Caco-2 (cell line): Measurements from ENCODE around the gene ACTN4. TPM values are rescaled to one million over a fixed set of nuclear protein-coding genes. Genes with fewer than 3 reads are reported as not detected.
A peak's percentile ranks its signal among the peaks of the same experiment; 100 is the strongest.
"Not testable (repeated sequence)": the region's sequence is repeated elsewhere in the genome, so short reads cannot be mapped to it uniquely, and the experiment has no call there.

Experiments used
- BruUV-seq: library from RNA; stranded (reverse); fragments of 400-500 nt; replicated peaks from 2 replicates; lab custom pipeline; 2021; lab: Mats Ljungman, UMichigan
- CTCF ChIA-PET: fragments of 300-600 bp; sonication (Branson Sonifier 250); formaldehyde crosslinking; loops from one replicate; lab custom pipeline; 2022; ENCODE audit warnings: antibody characterized with exemption; lab: Charles Lee
- POLR2A ChIA-PET: fragments of 300-600 bp; sonication (Branson Sonifier 250); formaldehyde crosslinking; loops from one replicate; lab custom pipeline; 2022; ENCODE audit warnings: antibody characterized with exemption; lab: Charles Lee
- DNase-seq, 2 experiments: peaks; one replicate each; pipeline versions ENCODE4 v3.0.0 to v3.0.0-alpha.2; 2020 to 2022
- H3K27me3 ChIP-seq: replicated peaks from 2 replicates; pipeline ENCODE4 v1.6.0; 2011; ENCODE audit warnings: low read length; ENCODE audit not compliant: control insufficient read depth, insufficient read depth
- H3K36me3 ChIP-seq: 2 replicates; pipeline ENCODE4 v1.5.1; 2011; ENCODE audit warnings: low read length; ENCODE audit not compliant: control insufficient read depth, insufficient read depth
- H3K4me1 ChIP-seq: fragments of 250-450 bp; sonication (Bioruptor Pico); 2 replicates; pipeline ENCODE4 v1.5.1; 2020; ENCODE audit warnings: mild to moderate bottlenecking
- H3K4me3 ChIP-seq: 2 replicates; pipeline ENCODE4 v1.5.1; 2011; ENCODE audit warnings: low read depth, mild to moderate bottlenecking, control low read depth, low read length
- H3K9me3 ChIP-seq: fragments of 250-450 bp; sonication (Bioruptor Pico); 2 replicates; pipeline ENCODE4 v1.5.1; 2020; ENCODE audit warnings: mild to moderate bottlenecking, moderate library complexity
- H3K27ac Mint-ChIP-seq: one replicate; pipeline ENCODE4 v1.8.0; 2022; ENCODE audit warnings: mixed read lengths; ENCODE audit not compliant: unreplicated experiment
- H3K27me3 Mint-ChIP-seq: one replicate; pipeline ENCODE4 v1.8.0; 2022; ENCODE audit warnings: mixed read lengths; ENCODE audit not compliant: insufficient read depth, unreplicated experiment
- H3K36me3 Mint-ChIP-seq: one replicate; pipeline ENCODE4 v1.8.0; 2022; ENCODE audit warnings: mild to moderate bottlenecking, mixed read lengths; ENCODE audit not compliant: insufficient read depth, unreplicated experiment
- H3K4me1 Mint-ChIP-seq: one replicate; pipeline ENCODE4 v1.8.0; 2022; ENCODE audit warnings: low read depth, mixed read lengths; ENCODE audit not compliant: unreplicated experiment
- H3K4me3 Mint-ChIP-seq: one replicate; pipeline ENCODE4 v1.8.0; 2022; ENCODE audit warnings: mild to moderate bottlenecking, moderate library complexity, mixed read lengths; ENCODE audit not compliant: unreplicated experiment
- H3K9me3 Mint-ChIP-seq: one replicate; pipeline ENCODE4 v1.8.0; 2022; ENCODE audit warnings: mixed read lengths; ENCODE audit not compliant: unreplicated experiment
- CTCF ChIP-seq, 2 experiments: fragments of 200-600 bp in 1 of 2; IDR thresholded peaks; 1 replicate in 1 of 2; 2 replicates in 1 of 2; pipeline versions ENCODE4 v1.5.1 to v1.8.0; 2011 to 2022; ENCODE audit warnings: antibody characterized with exemption in 1 of 2, control low read depth in 1 of 2, inconsistent platforms in 1 of 2, low read depth in 1 of 2, low read length in 1 of 2, mild to moderate bottlenecking in 1 of 2, moderate library complexity in 1 of 2; ENCODE audit not compliant: insufficient read depth in 1 of 2, severe bottlenecking in 1 of 2, unreplicated experiment in 1 of 2
- intact Hi-C: fragments of 100-400 bp; cut with micrococcal nuclease; formaldehyde crosslinking; loops from one replicate; pipeline ENCODE4 v1.10.0; 2022; ENCODE audit not compliant: unreplicated experiment
- total RNA-seq: library from RNA; stranded (reverse); gene quantifications from 2 replicates; pipeline ENCODE4 v1.2.3, GENCODE V29; 2022

Gene ACTN4
- total RNA-seq, 1 experiment from 2014 or later: 605 TPM

- intact Hi-C loops: no loop called here
- no peak overlapping the region for H3K4me3 Mint-ChIP-seq
- H3K36me3 Mint-ChIP-seq: no peaks in the 10 kb centered on the region
- Histone ChIP-seq H3K36me3 (no peaks in the 10 kb centered on the region), H3K4me1 (peaks cover 9% of the 10 kb centered on the region; the same call in 1 of the 2 replicates), H3K9me3 (no peaks in the 10 kb centered on the region; the same call in none of the 2 replicates), H3K27me3 (no peaks in the 10 kb centered on the region), H3K4me3 (no peak overlapping the region)
- BruUV-seq: no TSS peak
- ChIA-PET CTCF (no interaction called here), POLR2A (no interaction called here)
- no peaks in the 10 kb centered on the region for H3K4me1 Mint-ChIP-seq
- DNase-seq: no peak
- no peaks in the 10 kb centered on the region for H3K9me3 Mint-ChIP-seq
- TF ChIP-seq CTCF (IDR thresholded peaks at IDR 0.05; ENCODE audit: insufficient read depth in 1 of 2, low read depth in 1 of 2, low read length in 1 of 2, severe bottlenecking in 1 of 2, unreplicated experiment in 1 of 2): no peak
- H3K27me3 Mint-ChIP-seq: no peaks in the 10 kb centered on the region
- no peak overlapping the region for H3K27ac Mint-ChIP-seq
Measured at GRCh38 chr19:38766276-38767047, 119.0 kb downstream of the ACTN4 start.

- CTCF ChIA-PET: interaction anchor here (0.6 kb wide), 1 partner anchor 44 kb away, joined by 3 read pairs; no protein-coding TSS in a partner anchor
- Mint-ChIP-seq H3K27ac (no peak overlapping the region), H3K9me3 (no peaks in the 10 kb centered on the region), H3K27me3 (no peaks in the 10 kb centered on the region), H3K36me3 (no peaks in the 10 kb centered on the region), H3K4me3 (no peak overlapping the region), H3K4me1 (no peaks in the 10 kb centered on the region)
- Histone ChIP-seq H3K9me3 (no peaks in the 10 kb centered on the region; the same call in 1 of the 2 replicates), H3K36me3 (no peaks in the 10 kb centered on the region), H3K27me3 (no peaks in the 10 kb centered on the region), H3K4me3 (no peak overlapping the region), H3K4me1 (no peaks in the 10 kb centered on the region)
- POLR2A ChIA-PET: no interaction called here
- intact Hi-C loops: no loop called here
- DNase-seq: peak in 1 of 2 experiments; percentile 44
- no TSS peak for BruUV-seq
- no peak for TF ChIP-seq CTCF (IDR thresholded peaks at IDR 0.05; ENCODE audit: insufficient read depth in 1 of 2, low read depth in 1 of 2, low read length in 1 of 2, severe bottlenecking in 1 of 2, unreplicated experiment in 1 of 2)
Measured at GRCh38 chr19:38769635-38770211, 122.3 kb downstream of the ACTN4 start.

GRCh38 chr19:38770228-38770948 is 122.9 kb downstream of the ACTN4 start:
- not testable (repeated sequence) for H3K9me3 ChIP-seq

GRCh38 chr19:38770949-38771275 is 123.5 kb downstream of the ACTN4 start:
- H3K27me3 Mint-ChIP-seq, DNase-seq, H3K9me3 ChIP-seq, POLR2A ChIA-PET, H3K27ac Mint-ChIP-seq, H3K4me1 Mint-ChIP-seq, BruUV-seq, H3K4me1 ChIP-seq, H3K9me3 Mint-ChIP-seq, CTCF ChIA-PET, H3K27me3 ChIP-seq, H3K4me3 ChIP-seq, H3K4me3 Mint-ChIP-seq, H3K36me3 Mint-ChIP-seq, H3K36me3 ChIP-seq, intact Hi-C loops: not testable (repeated sequence)

More at GRCh38 chr19:38770228-38770948, 122.9 kb downstream of the ACTN4 start:
- intact Hi-C loops, H3K36me3 Mint-ChIP-seq, H3K9me3 Mint-ChIP-seq, H3K4me1 Mint-ChIP-seq, DNase-seq, H3K27me3 ChIP-seq, H3K27ac Mint-ChIP-seq, H3K4me3 Mint-ChIP-seq, H3K36me3 ChIP-seq, BruUV-seq, H3K27me3 Mint-ChIP-seq, H3K4me1 ChIP-seq, POLR2A ChIA-PET, H3K4me3 ChIP-seq: not testable (repeated sequence)
- CTCF ChIA-PET: interaction anchor here (0.6 kb wide), 1 partner anchor 44 kb away, joined by 3 read pairs; no protein-coding TSS in a partner anchor

GRCh38 chr19:38771569-38771968 is 124.1 kb downstream of the ACTN4 start:
- H3K9me3 ChIP-seq, H3K27me3 ChIP-seq, H3K4me1 Mint-ChIP-seq, H3K36me3 Mint-ChIP-seq, DNase-seq, H3K4me1 ChIP-seq, H3K9me3 Mint-ChIP-seq, CTCF ChIA-PET, H3K36me3 ChIP-seq, H3K4me3 ChIP-seq, BruUV-seq, H3K4me3 Mint-ChIP-seq, H3K27me3 Mint-ChIP-seq, intact Hi-C loops, POLR2A ChIA-PET, H3K27ac Mint-ChIP-seq: not testable (repeated sequence)
